HL-60 (cell line): ENCODE measurements around the gene BACE1.

ENCODE experiments used
- DNase-seq, 2 experiments: peaks; one replicate each; pipeline ENCODE4 v3.0.0-alpha.2; 2010 to 2020; ENCODE audit warnings: low read depth in 1 of 2, low spot score in 1 of 2
- H3K27ac ChIP-seq: fragments of 250-450 bp; sonication (Bioruptor Pico); replicated peaks from 2 replicates; pipeline ENCODE4 v1.5.1; 2020; ENCODE audit warnings: mild to moderate bottlenecking, moderate library complexity
- H3K27me3 ChIP-seq: fragments of 250-450 bp; sonication (Bioruptor Pico); 2 replicates; pipeline ENCODE4 v1.5.1; 2021; ENCODE audit warnings: mild to moderate bottlenecking, moderate library complexity; ENCODE audit not compliant: insufficient read depth, poor library complexity, severe bottlenecking
- H3K4me3 ChIP-seq: replicated peaks from 2 replicates; pipeline ENCODE4 v1.5.1; 2011; ENCODE audit warnings: mild to moderate bottlenecking, control low read depth, low read length; ENCODE audit not compliant: insufficient read depth
- GABPA ChIP-seq: IDR thresholded peaks from 2 replicates; pipeline ENCODE4 v1.6.1; 2012; ENCODE audit warnings: low read depth
- POLR2AphosphoS5 ChIP-seq: IDR thresholded peaks from 2 replicates; pipeline ENCODE4 v1.6.1; 2012; ENCODE audit warnings: low read depth
- REST ChIP-seq: IDR thresholded peaks from 2 replicates; pipeline ENCODE4 v1.6.1; 2012; ENCODE audit warnings: low read depth; ENCODE audit not compliant: insufficient replicate concordance
- SPI1 ChIP-seq: IDR thresholded peaks from 2 replicates; pipeline ENCODE4 v1.6.1; 2012; ENCODE audit warnings: low read depth, mild to moderate bottlenecking, borderline replicate concordance
- TF ChIP-seq, protein P1 (sequence below): IDR thresholded peaks from one replicate; pipeline ENCODE4 v1.5.1; 2011; ENCODE audit warnings: low read length, control low read depth, inconsistent platforms; ENCODE audit not compliant: insufficient read depth

Gene BACE1

DNA sequence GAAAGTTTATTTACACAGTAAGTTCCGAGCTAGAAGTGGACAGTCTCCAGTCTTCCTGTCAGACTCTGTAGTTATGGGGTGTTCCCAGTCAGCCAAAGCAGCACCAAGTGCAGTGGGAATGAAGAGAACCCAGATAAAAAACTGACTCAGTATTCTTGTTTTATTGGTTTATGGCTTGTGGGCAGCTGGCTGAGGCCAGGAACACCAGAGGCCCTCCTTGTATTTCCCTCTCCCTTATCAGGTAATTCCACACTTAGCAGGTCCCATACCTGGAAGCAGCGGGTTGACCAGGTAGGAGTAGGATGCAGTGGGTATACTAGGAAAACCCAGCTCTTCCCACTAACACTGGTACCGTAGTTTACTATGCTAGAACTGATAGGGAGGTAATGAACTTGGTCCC lies 28.4 kb downstream of the BACE1 start:
- Histone ChIP-seq H3K27ac (no peak overlapping the region), H3K27me3 (no peaks in the 10 kb centered on the region), H3K4me3 (no peak overlapping the region)
- no peak for TF ChIP-seq SPI1
- TF ChIP-seq GABPA: no peak
- TF ChIP-seq, protein P1, sequence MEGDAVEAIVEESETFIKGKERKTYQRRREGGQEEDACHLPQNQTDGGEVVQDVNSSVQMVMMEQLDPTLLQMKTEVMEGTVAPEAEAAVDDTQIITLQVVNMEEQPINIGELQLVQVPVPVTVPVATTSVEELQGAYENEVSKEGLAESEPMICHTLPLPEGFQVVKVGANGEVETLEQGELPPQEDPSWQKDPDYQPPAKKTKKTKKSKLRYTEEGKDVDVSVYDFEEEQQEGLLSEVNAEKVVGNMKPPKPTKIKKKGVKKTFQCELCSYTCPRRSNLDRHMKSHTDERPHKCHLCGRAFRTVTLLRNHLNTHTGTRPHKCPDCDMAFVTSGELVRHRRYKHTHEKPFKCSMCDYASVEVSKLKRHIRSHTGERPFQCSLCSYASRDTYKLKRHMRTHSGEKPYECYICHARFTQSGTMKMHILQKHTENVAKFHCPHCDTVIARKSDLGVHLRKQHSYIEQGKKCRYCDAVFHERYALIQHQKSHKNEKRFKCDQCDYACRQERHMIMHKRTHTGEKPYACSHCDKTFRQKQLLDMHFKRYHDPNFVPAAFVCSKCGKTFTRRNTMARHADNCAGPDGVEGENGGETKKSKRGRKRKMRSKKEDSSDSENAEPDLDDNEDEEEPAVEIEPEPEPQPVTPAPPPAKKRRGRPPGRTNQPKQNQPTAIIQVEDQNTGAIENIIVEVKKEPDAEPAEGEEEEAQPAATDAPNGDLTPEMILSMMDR: no peak
- no peak for TF ChIP-seq POLR2AphosphoS5
- no peak for TF ChIP-seq REST
- DNase-seq: no peak

DNA sequence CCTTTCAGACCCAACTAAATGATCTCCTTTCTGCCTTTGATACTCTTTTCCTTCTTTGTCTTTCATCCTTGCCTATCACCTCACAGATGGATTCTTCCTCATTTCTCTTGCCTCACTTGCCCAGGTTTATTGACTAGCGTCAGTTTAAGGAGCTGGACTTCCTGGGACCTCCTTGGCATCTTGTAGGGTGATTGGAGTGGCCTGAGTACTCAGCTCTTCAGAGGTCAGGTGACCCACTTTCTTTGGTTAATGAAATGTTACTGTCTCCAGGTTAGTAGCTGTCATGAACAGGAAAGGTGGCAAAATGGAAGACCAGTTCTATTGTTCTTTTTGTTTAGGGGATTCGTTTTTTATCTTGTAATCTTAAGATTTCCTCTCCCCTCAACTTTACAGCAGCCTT lies 29.5 kb downstream of the BACE1 start:
- no peak for TF ChIP-seq REST
- TF ChIP-seq GABPA: no peak
- TF ChIP-seq POLR2AphosphoS5: no peak
- TF ChIP-seq, protein P1: no peak
- no peak for TF ChIP-seq SPI1
- no peaks in the 10 kb centered on the region for H3K27me3 ChIP-seq
- no peak for DNase-seq
- no peak overlapping the region for H3K27ac ChIP-seq
- no peak overlapping the region for H3K4me3 ChIP-seq

GRCh38 chr11:117284053-117284452 lies 32.0 kb downstream of the BACE1 start:
- Histone ChIP-seq H3K27me3 (no peaks in the 10 kb centered on the region), H3K27ac (no peak overlapping the region), H3K4me3 (no peak overlapping the region)
- no peak for TF ChIP-seq POLR2AphosphoS5
- no peak for TF ChIP-seq GABPA
- no peak for TF ChIP-seq SPI1
- TF ChIP-seq REST: no peak
- TF ChIP-seq, protein P1: no peak
- DNase-seq: no peak
